Stimulated activated naive B cell treated with anti-CD40 and anti-IgM and Interleukin-4, amounts not matched to agents 10 μg/mL and 1 μg/mL and 100 μg/mL, for 72 hours (primary cell): ENCODE results near the gene FGFR2.

Experiments used
- ATAC-seq, 2 donors: fragments of 150-1000 bp; cut with Tn5 transposase; replicated peaks; 2 replicates each; pipeline ENCODE4 v1.10.0; 2021; ENCODE audit warnings: moderate library complexity in 1 of 2
- DNase-seq: peaks from one replicate; pipeline ENCODE4 v3.0.0; 2021
- H3K27ac Mint-ChIP-seq: one replicate; pipeline ENCODE4 v1.8.0; 2022; ENCODE audit warnings: mild to moderate bottlenecking, mixed read lengths
- H3K27me3 Mint-ChIP-seq, 2 donors: one replicate each; pipeline ENCODE4 v1.8.0; 2022; ENCODE audit warnings: mixed read lengths in 2 of 2
- H3K36me3 Mint-ChIP-seq, 2 donors: one replicate each; pipeline ENCODE4 v1.8.0; 2022; ENCODE audit warnings: mixed read lengths in 2 of 2, mild to moderate bottlenecking in 1 of 2
- H3K4me1 Mint-ChIP-seq, 2 donors: one replicate each; pipeline ENCODE4 v1.8.0; 2022; ENCODE audit warnings: mixed read lengths in 2 of 2, mild to moderate bottlenecking in 1 of 2
- H3K4me3 Mint-ChIP-seq, 2 donors: one replicate each; pipeline ENCODE4 v1.8.0; 2022; ENCODE audit warnings: mild to moderate bottlenecking in 2 of 2, mixed read lengths in 2 of 2, moderate library complexity in 1 of 2
- H3K9me3 Mint-ChIP-seq, 2 donors: one replicate each; pipeline ENCODE4 v1.8.0; 2022; ENCODE audit warnings: mixed read lengths in 2 of 2, mild to moderate bottlenecking in 1 of 2

Gene FGFR2

DNA sequence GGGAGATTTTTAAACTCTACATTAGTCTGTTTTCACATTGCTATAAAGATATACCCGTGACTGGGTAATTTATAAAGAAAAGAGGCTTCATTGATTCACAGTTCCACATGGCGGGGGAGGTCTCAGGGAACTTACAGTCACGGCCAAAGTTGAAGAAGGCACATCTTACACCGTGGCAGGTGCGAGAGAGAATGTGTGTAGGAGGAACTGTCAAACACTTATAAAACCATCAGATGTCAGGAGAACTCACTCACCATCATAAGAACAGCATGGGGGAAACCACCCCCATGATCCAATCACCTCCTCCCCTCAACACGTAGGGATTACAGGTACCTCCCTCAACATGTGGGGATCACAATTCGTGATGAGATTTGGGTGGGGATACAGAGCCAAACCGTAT is 129.5 kb downstream of the FGFR2 start:
- H3K36me3 Mint-ChIP-seq, result no peaks in the 10 kb centered on the region
- ATAC-seq (no peak), DNase-seq (no peak)
- H3K27ac Mint-ChIP-seq, result no peak overlapping the region
- no peaks in the 10 kb centered on the region for H3K4me1 Mint-ChIP-seq
- no peaks in the 10 kb centered on the region for H3K27me3 Mint-ChIP-seq
- H3K9me3 Mint-ChIP-seq, result peaks cover 0 to 2% of the 10 kb centered on the region in 2 donors
- H3K4me3 Mint-ChIP-seq, result no peak overlapping the region

DNA sequence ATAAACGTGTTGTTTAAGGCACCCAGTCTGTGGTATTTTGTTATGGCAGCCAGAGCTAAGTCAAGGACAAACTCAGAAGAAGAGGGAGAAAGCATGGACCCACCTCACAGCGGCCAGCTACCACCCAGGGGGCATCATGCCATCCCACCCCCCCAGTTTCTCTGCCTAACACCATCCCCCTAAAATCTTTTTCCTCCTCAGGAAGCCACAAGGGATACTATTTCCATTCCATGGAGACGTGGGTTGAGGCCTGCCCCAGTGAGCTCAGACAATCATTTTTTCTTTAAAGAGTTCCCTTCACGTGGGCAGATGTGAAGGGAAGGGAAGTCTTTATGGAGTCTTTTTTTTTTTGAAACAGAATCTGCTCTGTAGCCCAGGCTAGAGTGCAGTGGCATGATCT is 131.8 kb downstream of the FGFR2 start:
- no peak overlapping the region for H3K27ac Mint-ChIP-seq
- DNase-seq (no peak), ATAC-seq (no peak)
- no peaks in the 10 kb centered on the region for H3K36me3 Mint-ChIP-seq
- no peaks in the 10 kb centered on the region for H3K4me1 Mint-ChIP-seq
- no peaks in the 10 kb centered on the region for H3K27me3 Mint-ChIP-seq
- peaks cover 0 to 2% of the 10 kb centered on the region in 2 donors for H3K9me3 Mint-ChIP-seq
- H3K4me3 Mint-ChIP-seq, result no peak overlapping the region

- H3K9me3 Mint-ChIP-seq, result peaks cover 0 to 2% of the 10 kb centered on the region in 2 donors
- no peak overlapping the region for H3K27ac Mint-ChIP-seq
- no peak overlapping the region for H3K4me3 Mint-ChIP-seq
- DNase-seq, result no peak
- H3K27me3 Mint-ChIP-seq, result no peaks in the 10 kb centered on the region
- no peak for ATAC-seq
- H3K36me3 Mint-ChIP-seq, result no peaks in the 10 kb centered on the region
- no peaks in the 10 kb centered on the region for H3K4me1 Mint-ChIP-seq
These were observed 133.0 kb downstream of the FGFR2 start for GRCh38 chr10:121465215-121465614.

DNA sequence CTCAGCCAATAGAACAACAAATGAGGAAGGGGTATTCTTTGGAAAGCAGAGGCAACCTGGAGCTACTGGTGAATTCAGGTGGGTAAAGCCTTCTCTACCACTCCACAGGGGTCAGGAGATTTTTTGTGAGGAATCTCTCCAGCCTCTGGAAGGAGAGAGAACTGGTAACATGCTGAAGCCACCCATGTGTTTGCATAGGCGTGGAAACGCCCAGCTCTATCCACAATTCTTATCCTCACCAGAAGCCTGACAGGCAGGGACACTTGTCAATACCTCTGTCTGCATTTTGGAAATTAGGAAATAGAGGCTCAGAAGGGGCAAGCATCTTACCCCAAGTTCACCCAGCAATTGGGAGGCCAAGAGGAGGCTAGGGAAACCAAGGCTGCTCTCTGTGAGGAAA is 133.7 kb downstream of the FGFR2 start:
- Mint-ChIP-seq H3K27me3 (no peaks in the 10 kb centered on the region), H3K4me1 (no peaks in the 10 kb centered on the region), H3K36me3 (no peaks in the 10 kb centered on the region), H3K9me3 (no peaks in the 10 kb centered on the region), H3K27ac (no peak overlapping the region), H3K4me3 (no peak overlapping the region)
- no peak for DNase-seq
- no peak for ATAC-seq

DNA sequence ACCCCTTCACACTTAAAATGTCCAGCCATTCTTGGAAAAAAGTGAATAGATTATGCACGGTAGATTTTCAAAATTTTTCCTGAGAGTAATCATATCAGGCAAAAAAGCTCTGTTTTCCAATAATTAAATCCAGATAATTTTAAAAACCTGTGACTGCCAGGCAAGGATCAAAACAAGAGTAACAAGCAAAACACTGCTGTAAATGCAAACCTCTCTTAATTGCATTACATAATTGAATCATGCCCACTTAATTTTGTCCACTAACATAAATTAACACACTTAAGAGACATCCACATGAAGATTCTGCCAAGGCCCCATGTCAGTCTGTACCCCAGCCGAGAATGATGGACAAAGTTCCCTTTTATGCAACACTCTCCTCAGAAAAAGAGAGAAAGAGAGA is 135.3 kb downstream of the FGFR2 start:
- Mint-ChIP-seq H3K36me3 (no peaks in the 10 kb centered on the region), H3K9me3 (no peaks in the 10 kb centered on the region), H3K4me1 (no peaks in the 10 kb centered on the region), H3K27ac (no peak overlapping the region), H3K4me3 (no peak overlapping the region), H3K27me3 (no peaks in the 10 kb centered on the region)
- DNase-seq (no peak), ATAC-seq (no peak)

GRCh38 chr10:121462281-121462680 is 136.0 kb downstream of the FGFR2 start:
- Mint-ChIP-seq H3K4me3 (no peak overlapping the region), H3K9me3 (no peaks in the 10 kb centered on the region), H3K36me3 (no peaks in the 10 kb centered on the region), H3K4me1 (no peaks in the 10 kb centered on the region), H3K27ac (no peak overlapping the region), H3K27me3 (no peaks in the 10 kb centered on the region)
- no peak for DNase-seq
- ATAC-seq, result no peak

DNA sequence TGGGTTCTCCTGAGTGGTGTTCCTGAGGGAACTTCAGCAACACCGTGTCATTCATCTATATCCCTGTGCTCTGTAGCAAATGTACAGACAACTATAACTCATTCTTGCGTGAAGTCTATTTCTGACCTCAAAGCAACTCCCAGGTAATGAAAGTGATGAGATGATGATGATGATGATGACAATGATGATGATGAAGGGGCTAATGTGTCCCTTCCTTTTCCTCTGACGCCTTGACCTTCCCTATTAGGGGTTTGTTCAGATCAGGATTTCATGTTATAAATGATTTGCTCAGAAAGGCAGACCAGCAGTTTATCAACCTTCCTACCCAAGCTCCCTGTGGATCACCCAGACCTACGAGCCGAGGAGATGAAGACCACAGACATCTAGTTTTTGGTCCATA is 136.9 kb downstream of the FGFR2 start:
- ATAC-seq (no peak), DNase-seq (no peak)
- H3K4me1 Mint-ChIP-seq, result no peaks in the 10 kb centered on the region
- no peak overlapping the region for H3K27ac Mint-ChIP-seq
- no peaks in the 10 kb centered on the region for H3K9me3 Mint-ChIP-seq
- no peak overlapping the region for H3K4me3 Mint-ChIP-seq
- no peaks in the 10 kb centered on the region for H3K27me3 Mint-ChIP-seq
- no peaks in the 10 kb centered on the region for H3K36me3 Mint-ChIP-seq

DNA sequence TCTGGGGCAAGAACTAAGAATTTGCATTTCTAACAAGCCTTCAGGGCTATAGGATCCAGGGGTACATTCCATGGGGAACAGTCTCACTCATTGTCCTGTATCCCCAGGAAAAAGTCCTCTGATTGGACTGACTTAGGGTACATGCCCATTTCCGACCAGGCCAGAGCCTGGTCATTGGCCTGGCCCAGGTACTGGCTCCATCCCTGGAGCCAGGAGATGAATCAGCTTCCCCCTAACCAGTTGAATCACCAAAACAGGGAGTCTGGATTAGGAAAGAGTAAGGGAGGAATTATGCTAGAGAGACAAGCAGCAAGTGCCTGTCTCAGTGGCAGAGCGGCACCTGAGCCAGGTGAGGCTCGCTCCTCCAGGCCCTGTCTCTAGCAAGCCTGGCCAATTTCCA is 137.5 kb downstream of the FGFR2 start:
- no peak for ATAC-seq
- no peak overlapping the region for H3K4me3 Mint-ChIP-seq

DNA sequence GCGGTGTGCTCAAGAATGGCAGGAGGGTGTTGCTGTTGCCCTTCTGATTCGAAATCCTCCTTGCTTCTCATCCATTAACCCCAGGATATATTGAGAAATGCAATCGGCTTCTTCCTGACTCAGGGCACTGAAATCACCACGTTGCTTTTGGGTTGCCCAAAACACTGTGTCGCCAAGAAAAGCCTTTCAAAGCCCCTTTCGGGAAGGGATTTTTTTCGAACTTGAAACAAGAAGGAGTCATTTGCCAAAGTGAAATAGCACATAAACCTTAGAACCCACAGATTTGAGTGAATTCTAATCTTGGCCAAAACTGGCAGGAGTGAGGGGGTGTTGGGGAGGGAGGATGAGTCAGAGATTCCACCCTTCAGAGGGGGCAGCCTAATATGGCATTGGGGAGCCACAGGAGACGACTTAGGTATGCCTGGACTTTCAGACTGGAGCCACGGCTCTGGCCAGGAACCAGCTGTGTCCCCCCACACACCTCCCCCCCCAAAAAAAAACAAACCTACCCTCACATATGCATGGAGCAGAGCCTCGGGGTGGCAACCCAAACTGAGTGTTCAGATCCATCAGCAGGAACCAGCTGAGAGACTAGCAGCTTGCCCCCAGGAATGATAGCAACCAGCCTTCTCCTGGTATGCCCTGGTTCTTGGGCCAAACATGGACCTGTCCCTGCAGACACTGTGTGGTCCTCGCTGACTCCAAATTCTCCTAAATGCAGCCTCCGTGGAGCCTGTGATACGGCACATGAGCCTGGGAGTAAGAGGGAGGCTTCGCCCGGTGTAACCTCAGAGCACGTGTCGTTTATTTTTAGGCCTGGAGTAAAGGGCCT is 138.4 kb downstream of the FGFR2 start:
- H3K27me3 Mint-ChIP-seq, result no peaks in the 10 kb centered on the region

More for the DNA sequence above, 137.5 kb downstream of the FGFR2 start:
- Mint-ChIP-seq H3K9me3 (no peaks in the 10 kb centered on the region), H3K4me1 (no peaks in the 10 kb centered on the region), H3K36me3 (no peaks in the 10 kb centered on the region), H3K27me3 (no peaks in the 10 kb centered on the region), H3K27ac (no peak overlapping the region)
- DNase-seq, result no peak

DNA sequence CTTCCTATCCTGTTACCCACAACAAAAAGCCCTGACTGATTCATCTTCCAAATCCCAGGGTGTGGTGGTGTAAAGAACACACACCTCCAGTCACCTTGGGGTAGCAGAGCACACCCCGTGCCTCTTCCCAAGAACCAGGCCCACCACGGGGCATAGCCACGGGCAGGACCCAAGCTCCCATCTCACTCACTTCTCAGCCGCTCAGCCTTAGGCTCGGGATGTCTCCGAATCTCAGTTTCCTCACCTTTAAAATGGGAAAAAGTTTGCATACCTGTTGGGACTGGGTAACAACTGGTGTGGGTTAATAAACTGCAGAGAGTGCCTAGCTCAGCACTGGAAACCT is 139.0 kb downstream of the FGFR2 start:
- no peaks in the 10 kb centered on the region for H3K27me3 Mint-ChIP-seq
- H3K4me1 Mint-ChIP-seq, result no peaks in the 10 kb centered on the region

More for the DNA sequence above, 138.4 kb downstream of the FGFR2 start:
- Mint-ChIP-seq H3K4me3 (no peak overlapping the region), H3K4me1 (no peaks in the 10 kb centered on the region), H3K27ac (no peak overlapping the region), H3K9me3 (no peaks in the 10 kb centered on the region), H3K36me3 (no peaks in the 10 kb centered on the region)
- no peak for DNase-seq
- no peak for ATAC-seq

DNA sequence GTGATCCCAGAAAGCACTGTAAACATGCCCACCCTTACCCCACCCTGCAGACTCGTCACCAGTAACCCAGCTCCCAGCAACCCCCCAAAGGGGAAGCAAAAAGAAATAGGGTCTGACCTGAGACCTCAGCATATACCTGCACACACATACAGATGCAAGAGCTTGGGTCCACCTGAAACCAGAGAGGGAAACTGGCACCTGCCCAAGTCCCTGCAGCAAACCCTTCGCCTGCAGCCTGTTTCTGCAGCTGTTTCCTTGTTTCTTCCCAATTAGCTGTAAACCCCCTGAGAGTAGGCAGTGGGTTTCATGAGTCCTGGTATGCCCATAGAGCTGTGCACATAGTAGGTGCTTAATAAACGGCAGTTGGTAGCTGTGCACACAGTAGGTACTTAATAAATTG is 140.5 kb downstream of the FGFR2 start:
- Mint-ChIP-seq H3K9me3 (no peaks in the 10 kb centered on the region), H3K27me3 (no peaks in the 10 kb centered on the region), H3K4me3 (no peak overlapping the region), H3K27ac (no peak overlapping the region), H3K36me3 (no peaks in the 10 kb centered on the region), H3K4me1 (no peaks in the 10 kb centered on the region)
- no peak for ATAC-seq
- no peak for DNase-seq

More for the DNA sequence above, 139.0 kb downstream of the FGFR2 start:
- Mint-ChIP-seq H3K4me3 (no peak overlapping the region), H3K27ac (no peak overlapping the region), H3K36me3 (no peaks in the 10 kb centered on the region), H3K9me3 (no peaks in the 10 kb centered on the region)
- no peak for DNase-seq
- ATAC-seq, result no peak

GRCh38 chr10:121455377-121455776 is 142.9 kb downstream of the FGFR2 start:
- Mint-ChIP-seq H3K4me3 (no peak overlapping the region), H3K27ac (no peak overlapping the region), H3K36me3 (no peaks in the 10 kb centered on the region), H3K4me1 (no peaks in the 10 kb centered on the region), H3K9me3 (no peaks in the 10 kb centered on the region), H3K27me3 (no peaks in the 10 kb centered on the region)
- no peak for ATAC-seq
- no peak for DNase-seq

DNA sequence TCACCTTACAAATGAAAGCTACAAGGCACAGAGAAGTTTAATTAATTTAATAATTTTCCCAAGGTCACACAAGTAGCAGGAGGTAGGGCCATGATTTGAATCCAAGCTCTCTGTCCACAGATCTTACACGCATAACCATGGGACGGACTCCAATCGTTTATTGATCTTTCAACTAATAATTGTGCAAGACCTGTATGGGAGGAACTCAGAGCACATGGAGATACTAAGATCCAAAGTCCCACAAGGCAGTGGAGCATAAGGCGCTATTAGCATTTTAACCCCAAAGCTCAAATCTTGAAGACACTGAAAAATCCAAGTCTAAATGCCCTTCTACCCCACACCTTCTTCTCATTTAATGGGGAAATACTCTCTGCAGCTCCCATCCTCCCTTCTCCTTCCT is 143.5 kb downstream of the FGFR2 start:
- H3K36me3 Mint-ChIP-seq, result no peaks in the 10 kb centered on the region
- H3K4me3 Mint-ChIP-seq, result no peak overlapping the region
- no peak for ATAC-seq
- no peak for DNase-seq
- H3K27me3 Mint-ChIP-seq, result no peaks in the 10 kb centered on the region
- H3K4me1 Mint-ChIP-seq, result no peaks in the 10 kb centered on the region
- H3K9me3 Mint-ChIP-seq, result no peaks in the 10 kb centered on the region
- no peak overlapping the region for H3K27ac Mint-ChIP-seq

- Mint-ChIP-seq H3K27ac (no peak overlapping the region), H3K4me1 (no peaks in the 10 kb centered on the region), H3K27me3 (no peaks in the 10 kb centered on the region), H3K36me3 (no peaks in the 10 kb centered on the region), H3K4me3 (no peak overlapping the region), H3K9me3 (no peaks in the 10 kb centered on the region)
- ATAC-seq, result no peak
- no peak for DNase-seq
These were observed 145.1 kb downstream of the FGFR2 start for GRCh38 chr10:121453160-121453559.

- H3K4me1 Mint-ChIP-seq, result no peaks in the 10 kb centered on the region
- no peaks in the 10 kb centered on the region for H3K9me3 Mint-ChIP-seq
- H3K27ac Mint-ChIP-seq, result no peak overlapping the region
- H3K27me3 Mint-ChIP-seq, result no peaks in the 10 kb centered on the region
- no peak for DNase-seq
- H3K4me3 Mint-ChIP-seq, result no peak overlapping the region
- no peak for ATAC-seq
- H3K36me3 Mint-ChIP-seq, result no peaks in the 10 kb centered on the region
These were observed 145.7 kb downstream of the FGFR2 start for GRCh38 chr10:121452581-121452980.

GRCh38 chr10:121450247-121450646 is 148.0 kb downstream of the FGFR2 start:
- Mint-ChIP-seq H3K4me3 (no peak overlapping the region), H3K27ac (no peak overlapping the region), H3K9me3 (no peaks in the 10 kb centered on the region), H3K4me1 (no peaks in the 10 kb centered on the region), H3K27me3 (no peaks in the 10 kb centered on the region), H3K36me3 (no peaks in the 10 kb centered on the region)
- DNase-seq (no peak), ATAC-seq (no peak)
